SU-DHL-6 (cell line): ENCODE data around the gene PRDM7.
"Not testable (repeated sequence)": the region's sequence is repeated elsewhere in the genome, so short reads cannot be mapped to it uniquely, and the experiment has no call there.

ENCODE experiments used
- H2AFZ ChIP-seq: fragments of 200-600 bp; sonication (generic); 2 replicates; pipeline ENCODE4 v1.6.1; 2014; ENCODE audit warnings: low read depth, mild to moderate bottlenecking, moderate library complexity, mixed read lengths, antibody characterized with exemption, low read length; ENCODE audit not compliant: severe bottlenecking
- H3F3A ChIP-seq: fragments of 200-600 bp; shearing (Covaris generic); 2 replicates; pipeline ENCODE4 v1.6.0; 2016; ENCODE audit warnings: antibody characterized with exemption, mild to moderate bottlenecking; ENCODE audit not compliant: insufficient read depth
- H3K27ac ChIP-seq: fragments of 200-600 bp; sonication (generic); 2 replicates; pipeline ENCODE4 v1.5.1; 2016; ENCODE audit warnings: low read depth, mild to moderate bottlenecking, low read length, moderate library complexity, mixed read lengths
- H3K27me3 ChIP-seq: fragments of 200-600 bp; sonication (generic), shearing (Covaris generic); 2 replicates; pipeline ENCODE4 v1.6.0; 2014; ENCODE audit warnings: mild to moderate bottlenecking, low read length
- H3K36me3 ChIP-seq: fragments of 200-600 bp; sonication (generic); 2 replicates; pipeline ENCODE4 v1.6.1; 2014; ENCODE audit warnings: mild to moderate bottlenecking, low read length, mixed read lengths
- H3K4me2 ChIP-seq: fragments of 300-600, 200-600 bp; shearing (Covaris generic), sonication (generic); 2 replicates; pipeline ENCODE4 v1.6.0; 2014; ENCODE audit warnings: low read length, low read depth, mild to moderate bottlenecking; ENCODE audit not compliant: poor library complexity, severe bottlenecking
- H3K4me3 ChIP-seq: fragments of 200-600 bp; sonication (generic); 2 replicates; pipeline ENCODE4 v1.5.1; 2014; ENCODE audit warnings: antibody characterized with exemption, low read length, mild to moderate bottlenecking, mixed read lengths; ENCODE audit not compliant: insufficient read depth, poor library complexity, severe bottlenecking
- H3K79me2 ChIP-seq: fragments of 200-600 bp; sonication (generic); 2 replicates; pipeline ENCODE4 v1.6.1; 2014; ENCODE audit warnings: mild to moderate bottlenecking, low read length, moderate library complexity; ENCODE audit not compliant: insufficient read depth
- H3K9ac ChIP-seq: fragments of 200-600 bp; sonication (generic); 2 replicates; pipeline ENCODE4 v1.7.0; 2014; ENCODE audit warnings: mild to moderate bottlenecking, low read length
- H3K9me2 ChIP-seq: fragments of 200-600 bp; sonication (generic); replicated peaks from 2 replicates; pipeline ENCODE4 v1.6.1; 2014; ENCODE audit warnings: low read length; ENCODE audit not compliant: insufficient read depth
- H3K9me3 ChIP-seq: fragments of 200-600 bp; sonication (generic); 2 replicates; pipeline ENCODE4 v1.6.1; 2014; ENCODE audit warnings: low read length, mixed read lengths; ENCODE audit not compliant: insufficient read depth
- H4K20me1 ChIP-seq: fragments of 200-600 bp; sonication (generic); 2 replicates; pipeline ENCODE4 v1.6.1; 2014; ENCODE audit warnings: low read depth, mild to moderate bottlenecking, antibody characterized with exemption, low read length, moderate library complexity, mixed read lengths
- CTCF ChIP-seq: fragments of 200-600 bp; sonication (generic); IDR thresholded peaks from one replicate; pipeline ENCODE4 v1.5.1; 2017; ENCODE audit warnings: antibody characterized with exemption, mild to moderate bottlenecking, low read length, moderate library complexity; ENCODE audit not compliant: insufficient read depth, poor library complexity, severe bottlenecking
- EZH2phosphoT487 ChIP-seq: fragments of 200-600 bp; sonication (generic), shearing (Covaris generic); conservative IDR thresholded peaks from 2 replicates; pipeline ENCODE4 v1.6.1; 2018; ENCODE audit warnings: mild to moderate bottlenecking, antibody characterized with exemption, low read length, moderate library complexity, mixed read lengths

PRDM7 gene

GRCh38 chr16:90077240-90077756, at the start of gene PRDM7:
TSS of gene PRDM7 (minus strand) at chr16:90077331. CDS start at chr16:90075910, 1,421 bp downstream.
- Histone ChIP-seq H3K27me3 (no peaks in the 10 kb centered on the region), H3K4me2 (peak within 1 kb of the TSS; percentile 68), H3F3A (no peaks in the 10 kb centered on the region), H4K20me1 (no peaks in the 10 kb centered on the region), H3K9me2 (no peaks in the 10 kb centered on the region), H3K36me3 (no peaks in the 10 kb centered on the region), H2AFZ (peak within 1 kb of the TSS; percentile 69), H3K79me2 (no peaks in the 10 kb centered on the region), H3K9me3 (no peaks in the 10 kb centered on the region), H3K27ac (no peak within 1 kb of the TSS), H3K9ac (peak within 1 kb of the TSS; percentile 50), H3K4me3 (peak within 1 kb of the TSS; percentile 53)
- TF ChIP-seq CTCF (no peak), EZH2phosphoT487 (no peak)

GRCh38 chr16:90121846-90122245, 44.7 kb upstream of the PRDM7 start:
- not testable (repeated sequence) for H3K36me3 ChIP-seq, H3K4me2 ChIP-seq

GRCh38 chr16:90107617-90108016, 30.5 kb upstream of the PRDM7 start:
- not testable (repeated sequence) for H3K27me3 ChIP-seq, H3K79me2 ChIP-seq, H2AFZ ChIP-seq, H3K36me3 ChIP-seq, H3K9me3 ChIP-seq, H3K4me3 ChIP-seq, H3K4me2 ChIP-seq, H3K27ac ChIP-seq, H3F3A ChIP-seq, H3K9me2 ChIP-seq, H3K9ac ChIP-seq, H4K20me1 ChIP-seq

More at GRCh38 chr16:90121846-90122245, 44.7 kb upstream of the PRDM7 start:
- not testable (repeated sequence) for H2AFZ ChIP-seq, H3K27me3 ChIP-seq, H3K9me3 ChIP-seq, H4K20me1 ChIP-seq, H3K9me2 ChIP-seq, H3K27ac ChIP-seq, H3F3A ChIP-seq, H3K9ac ChIP-seq, H3K79me2 ChIP-seq, H3K4me3 ChIP-seq

- not testable (repeated sequence) for H4K20me1 ChIP-seq, H3K36me3 ChIP-seq, H3K9me2 ChIP-seq, H3K4me2 ChIP-seq, H3K27me3 ChIP-seq, H3K9me3 ChIP-seq, H3K4me3 ChIP-seq, H3K27ac ChIP-seq, H2AFZ ChIP-seq, H3K79me2 ChIP-seq, H3F3A ChIP-seq, H3K9ac ChIP-seq
Measured at GRCh38 chr16:90107060-90107459, 29.9 kb upstream of the PRDM7 start.

GRCh38 chr16:90106271-90106670, 29.1 kb upstream of the PRDM7 start:
- H3K79me2 ChIP-seq, H4K20me1 ChIP-seq, H3K9me3 ChIP-seq, H3K36me3 ChIP-seq, H3K4me2 ChIP-seq, H3K9ac ChIP-seq, H3K4me3 ChIP-seq, H3K27ac ChIP-seq, H2AFZ ChIP-seq, H3F3A ChIP-seq, H3K9me2 ChIP-seq, H3K27me3 ChIP-seq: not testable (repeated sequence)

GRCh38 chr16:90104725-90105124, 27.6 kb upstream of the PRDM7 start:
- H3F3A ChIP-seq, H3K27ac ChIP-seq, H3K36me3 ChIP-seq, H4K20me1 ChIP-seq, H3K4me3 ChIP-seq, H2AFZ ChIP-seq, H3K27me3 ChIP-seq, H3K9ac ChIP-seq, H3K4me2 ChIP-seq, H3K79me2 ChIP-seq, H3K9me2 ChIP-seq, H3K9me3 ChIP-seq: not testable (repeated sequence)

GRCh38 chr16:90102086-90102884, 25.2 kb upstream of the PRDM7 start:
- not testable (repeated sequence) for H3F3A ChIP-seq, H3K4me2 ChIP-seq, H3K9me3 ChIP-seq, H3K79me2 ChIP-seq, H4K20me1 ChIP-seq, H3K9me2 ChIP-seq, H3K27ac ChIP-seq, H3K27me3 ChIP-seq, H3K9ac ChIP-seq, H2AFZ ChIP-seq, H3K36me3 ChIP-seq, H3K4me3 ChIP-seq
